Measurements from ENCODE around the gene MANSC1. TPM values are rescaled to one million over a fixed set of nuclear protein-coding genes. Genes with fewer than 3 reads are reported as not detected.

MANSC1 gene
- polyA plus RNA-seq, 1 donor (not counting 4 experiments of a cell fraction or from before 2014, with no cell fraction given) = 1.6 TPM

DNA sequence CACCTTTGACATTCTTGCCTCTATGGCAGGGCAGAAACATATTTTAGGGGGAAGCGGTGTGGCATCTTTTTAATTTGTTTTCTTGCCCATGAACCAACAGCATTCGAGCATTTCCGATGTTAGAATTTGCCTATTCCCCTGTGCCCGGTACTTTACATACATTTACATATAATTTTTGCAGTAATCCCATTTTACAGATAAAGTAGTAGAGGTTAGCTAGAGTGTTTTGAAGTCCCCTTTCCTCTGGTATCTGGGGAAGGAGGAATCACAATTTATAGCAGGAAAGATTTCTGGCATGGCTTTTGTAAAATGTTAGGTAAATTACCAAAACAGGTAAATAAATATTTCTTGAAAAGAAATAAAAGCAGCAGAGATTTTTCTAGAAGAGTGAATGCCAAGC lies 8.5 kb upstream of the MANSC1 start:
- H3K27ac ChIP-seq (ENCODE audit: control insufficient read depth, insufficient read depth, low read length) = peak overlapping the region; percentile 87
- H3K9me1 ChIP-seq (ENCODE audit: control insufficient read depth, extremely low read depth, insufficient read depth, low read length) = no peaks in the 10 kb centered on the region
- H2AFZ ChIP-seq (ENCODE audit: control insufficient read depth, low read length) = peak overlapping the region; percentile 89
- no peak for FAIRE-seq
- H3K79me2 ChIP-seq (ENCODE audit: control insufficient read depth, insufficient read depth, low read length) = peaks cover 16% of the 10 kb centered on the region
- TF ChIP-seq EZH2 (IDR thresholded peaks at IDR 0.05; ENCODE audit: low read length) = no peak
- TF ChIP-seq, protein P1, sequence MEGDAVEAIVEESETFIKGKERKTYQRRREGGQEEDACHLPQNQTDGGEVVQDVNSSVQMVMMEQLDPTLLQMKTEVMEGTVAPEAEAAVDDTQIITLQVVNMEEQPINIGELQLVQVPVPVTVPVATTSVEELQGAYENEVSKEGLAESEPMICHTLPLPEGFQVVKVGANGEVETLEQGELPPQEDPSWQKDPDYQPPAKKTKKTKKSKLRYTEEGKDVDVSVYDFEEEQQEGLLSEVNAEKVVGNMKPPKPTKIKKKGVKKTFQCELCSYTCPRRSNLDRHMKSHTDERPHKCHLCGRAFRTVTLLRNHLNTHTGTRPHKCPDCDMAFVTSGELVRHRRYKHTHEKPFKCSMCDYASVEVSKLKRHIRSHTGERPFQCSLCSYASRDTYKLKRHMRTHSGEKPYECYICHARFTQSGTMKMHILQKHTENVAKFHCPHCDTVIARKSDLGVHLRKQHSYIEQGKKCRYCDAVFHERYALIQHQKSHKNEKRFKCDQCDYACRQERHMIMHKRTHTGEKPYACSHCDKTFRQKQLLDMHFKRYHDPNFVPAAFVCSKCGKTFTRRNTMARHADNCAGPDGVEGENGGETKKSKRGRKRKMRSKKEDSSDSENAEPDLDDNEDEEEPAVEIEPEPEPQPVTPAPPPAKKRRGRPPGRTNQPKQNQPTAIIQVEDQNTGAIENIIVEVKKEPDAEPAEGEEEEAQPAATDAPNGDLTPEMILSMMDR (optimal IDR thresholded peaks at IDR 0.05 in 1 of 3, IDR thresholded peaks at IDR 0.05 in 1 of 3, conservative IDR thresholded peaks at IDR 0.05 in 1 of 3; ENCODE audit: extremely low read depth in 1 of 3, insufficient read depth in 2 of 3, low read length in 3 of 3) = no peak
- peaks cover 0 to 2% of the 10 kb centered on the region in 2 experiments for H3K36me3 ChIP-seq (ENCODE audit: control insufficient read depth in 2 of 2, extremely low read depth in 1 of 2, insufficient read depth in 2 of 2, low read length in 2 of 2)
- H3K4me3 ChIP-seq (ENCODE audit: control insufficient read depth in 2 of 3, extremely low read depth in 1 of 3, insufficient read depth in 2 of 3, low read depth in 1 of 3, low read length in 3 of 3) = peak overlapping the region in 2 of 3 experiments; percentile 88 to 93
- H3K27me3 ChIP-seq (ENCODE audit: control insufficient read depth, extremely low read depth, insufficient read depth, low read length) = no peaks in the 10 kb centered on the region
- DNase-seq (ENCODE audit: low read depth, low spot score) = no peak
- H4K20me1 ChIP-seq (ENCODE audit: control insufficient read depth, extremely low read depth, insufficient read depth, low read length) = no peaks in the 10 kb centered on the region
- dilution Hi-C loops (cut with MboI; ENCODE audit: extremely low pct_ligation_motif_present, low sequenced_read_pairs) = no loop called here
- H3K4me1 ChIP-seq (ENCODE audit: control insufficient read depth, extremely low read depth, insufficient read depth, low read length) = peaks cover 11% of the 10 kb centered on the region
- no peaks in the 10 kb centered on the region for H3K9me3 ChIP-seq (ENCODE audit: control insufficient read depth, low read depth, low read length)
- peak overlapping the region; percentile 94 for H3K9ac ChIP-seq (ENCODE audit: control insufficient read depth, extremely low read depth, insufficient read depth, low read length)
- peak overlapping the region; percentile 100 for H3K4me2 ChIP-seq (ENCODE audit: control insufficient read depth, extremely low read depth, insufficient read depth, low read depth, low read length)

DNA sequence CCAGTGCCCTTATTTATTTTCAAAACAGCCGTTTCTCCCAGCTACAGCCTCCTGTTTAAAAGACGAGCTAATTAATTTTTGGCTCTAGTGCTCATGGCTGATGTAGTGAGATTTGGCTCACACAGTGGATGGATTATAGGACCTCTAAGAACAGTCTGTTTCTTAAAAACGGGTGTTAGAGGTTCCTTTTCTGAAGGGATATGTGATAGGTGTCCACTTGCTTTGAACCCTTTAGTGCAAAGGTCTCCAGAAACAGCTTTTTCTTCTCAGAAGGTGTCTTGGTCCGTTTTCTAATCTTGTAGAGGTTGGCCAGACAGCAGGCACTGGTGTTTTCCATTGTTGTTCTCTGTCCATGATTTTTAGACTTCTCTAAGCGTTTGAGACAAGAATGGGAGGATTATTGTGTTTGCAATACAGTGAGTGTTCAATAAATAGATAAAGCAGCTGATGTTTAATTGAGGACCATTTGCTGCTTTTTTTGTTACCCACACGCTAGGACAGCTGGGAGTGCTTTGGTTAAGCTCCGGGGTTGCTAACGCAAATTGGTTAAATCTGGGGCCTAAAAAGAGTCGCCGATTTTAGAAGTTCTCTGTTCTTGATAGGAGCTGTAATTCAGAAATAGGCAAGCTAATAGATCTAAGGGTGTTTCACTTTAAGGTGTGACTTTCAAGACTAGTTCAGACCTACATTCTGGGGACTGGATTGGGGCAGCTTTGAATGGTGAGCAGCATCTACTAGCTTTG lies 7.8 kb upstream of the MANSC1 start:
- H3K9ac ChIP-seq (ENCODE audit: control insufficient read depth, extremely low read depth, insufficient read depth, low read length) = peak overlapping the region; percentile 94
- peak overlapping the region; percentile 88 to 93 (median 93) for H3K4me3 ChIP-seq (ENCODE audit: control insufficient read depth in 2 of 3, extremely low read depth in 1 of 3, insufficient read depth in 2 of 3, low read depth in 1 of 3, low read length in 3 of 3)
- dilution Hi-C loops (cut with MboI; ENCODE audit: extremely low pct_ligation_motif_present, low sequenced_read_pairs) = no loop called here
- peak overlapping the region; percentile 100 for H3K4me2 ChIP-seq (ENCODE audit: control insufficient read depth, extremely low read depth, insufficient read depth, low read depth, low read length)
- TF ChIP-seq, protein P1 (optimal IDR thresholded peaks at IDR 0.05 in 1 of 3, IDR thresholded peaks at IDR 0.05 in 1 of 3, conservative IDR thresholded peaks at IDR 0.05 in 1 of 3; ENCODE audit: extremely low read depth in 1 of 3, insufficient read depth in 2 of 3, low read length in 3 of 3) = no peak
- no peak for TF ChIP-seq EZH2 (IDR thresholded peaks at IDR 0.05; ENCODE audit: low read length)
- peaks cover 16% of the 10 kb centered on the region for H3K79me2 ChIP-seq (ENCODE audit: control insufficient read depth, insufficient read depth, low read length)
- H3K9me1 ChIP-seq (ENCODE audit: control insufficient read depth, extremely low read depth, insufficient read depth, low read length) = no peaks in the 10 kb centered on the region
- peaks cover 0 to under 1% of the 10 kb centered on the region in 2 experiments for H3K36me3 ChIP-seq (ENCODE audit: control insufficient read depth in 2 of 2, extremely low read depth in 1 of 2, insufficient read depth in 2 of 2, low read length in 2 of 2)
- no peaks in the 10 kb centered on the region for H3K9me3 ChIP-seq (ENCODE audit: control insufficient read depth, low read depth, low read length)
- H2AFZ ChIP-seq (ENCODE audit: control insufficient read depth, low read length) = peak overlapping the region; percentile 89
- peak; percentile 62 for FAIRE-seq
- DNase-seq (ENCODE audit: low read depth, low spot score) = no peak
- H3K4me1 ChIP-seq (ENCODE audit: control insufficient read depth, extremely low read depth, insufficient read depth, low read length) = peaks cover 11% of the 10 kb centered on the region
- peak overlapping the region; percentile 87 for H3K27ac ChIP-seq (ENCODE audit: control insufficient read depth, insufficient read depth, low read length)
- no peaks in the 10 kb centered on the region for H3K27me3 ChIP-seq (ENCODE audit: control insufficient read depth, extremely low read depth, insufficient read depth, low read length)
- H4K20me1 ChIP-seq (ENCODE audit: control insufficient read depth, extremely low read depth, insufficient read depth, low read length) = no peaks in the 10 kb centered on the region
